GM18499 (cell line): ENCODE data around the gene CCDC88A.
"Not testable (repeated sequence)": the region's sequence is repeated elsewhere in the genome, so short reads cannot be mapped to it uniquely, and the experiment has no call there.

Experiments
- ATAC-seq: cut with Tn5 transposase; IDR thresholded peaks from one replicate; pipeline ENCODE4 v1.9.1; 2021; ENCODE audit warnings: moderate number of reproducible peaks; ENCODE audit not compliant: insufficient read depth, unreplicated experiment

Gene CCDC88A

DNA sequence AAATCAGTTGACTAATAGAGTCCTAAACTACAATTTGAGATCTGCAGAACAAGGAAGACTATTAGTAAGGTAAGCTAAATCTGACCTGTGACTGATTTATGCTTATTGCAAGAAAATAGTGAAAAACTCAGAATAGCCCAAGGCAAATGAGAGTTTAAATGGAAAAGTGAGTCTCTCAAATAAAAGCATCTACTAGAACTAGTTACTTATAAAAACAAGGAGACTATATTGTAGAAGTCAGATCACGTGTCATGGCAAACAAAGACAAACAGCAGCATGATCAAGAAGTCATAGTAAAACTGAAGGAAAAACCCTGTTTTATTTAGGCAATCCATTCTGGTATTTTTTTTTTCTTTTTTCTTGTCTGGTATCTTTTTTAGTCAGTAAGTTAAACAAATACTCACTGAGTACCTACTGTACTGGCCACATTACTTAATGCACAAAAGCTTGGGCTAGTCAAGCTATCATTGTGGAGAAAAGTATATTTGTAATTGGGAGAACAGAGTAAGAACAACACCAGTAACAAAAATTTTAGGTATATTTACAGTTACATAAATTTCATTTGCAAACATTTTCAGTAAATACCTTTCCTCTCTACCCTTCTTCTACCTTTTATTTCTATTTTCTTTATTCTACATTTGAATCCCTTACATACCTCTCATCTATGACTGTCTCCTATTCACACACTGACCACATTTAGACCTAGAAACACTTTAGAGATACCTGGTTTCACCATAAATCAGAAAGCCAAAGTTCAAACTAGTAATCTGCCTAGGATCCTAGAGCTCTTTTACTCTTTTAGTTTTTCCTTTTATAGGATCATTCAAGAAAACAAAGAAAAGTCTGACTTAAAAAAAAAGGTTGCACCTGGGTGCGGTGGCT, 23.7 kb downstream of the CCDC88A start:
- ATAC-seq: no peak

DNA sequence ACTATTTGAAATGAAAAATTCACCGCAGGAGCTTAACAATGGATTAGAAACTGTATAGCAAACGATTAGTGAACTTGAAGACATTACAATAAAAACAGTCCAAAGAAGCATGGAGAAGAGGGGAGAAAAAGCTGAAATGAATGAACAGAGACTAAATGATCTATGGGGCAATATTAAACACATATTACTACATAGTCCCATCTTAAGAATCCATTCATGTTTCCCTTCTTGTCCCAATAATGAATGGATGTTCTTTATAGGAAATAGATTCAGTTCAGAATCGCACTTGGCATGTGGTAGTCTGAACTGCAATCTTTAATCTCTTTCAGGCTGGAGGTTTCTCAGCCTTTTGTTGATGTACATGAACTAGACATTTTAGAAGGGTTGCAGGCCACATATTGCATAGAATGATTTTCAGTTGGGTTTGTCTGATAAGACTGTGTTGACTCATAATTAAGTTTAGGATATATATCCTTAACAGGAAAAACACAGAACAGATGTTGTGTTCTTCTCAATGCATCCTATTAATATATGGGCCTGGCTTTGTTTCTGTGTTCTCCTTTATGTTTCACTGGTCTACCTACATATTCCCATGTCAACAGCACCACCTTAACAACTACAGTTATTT, 27.9 kb downstream of the CCDC88A start:
- ATAC-seq: no peak

DNA sequence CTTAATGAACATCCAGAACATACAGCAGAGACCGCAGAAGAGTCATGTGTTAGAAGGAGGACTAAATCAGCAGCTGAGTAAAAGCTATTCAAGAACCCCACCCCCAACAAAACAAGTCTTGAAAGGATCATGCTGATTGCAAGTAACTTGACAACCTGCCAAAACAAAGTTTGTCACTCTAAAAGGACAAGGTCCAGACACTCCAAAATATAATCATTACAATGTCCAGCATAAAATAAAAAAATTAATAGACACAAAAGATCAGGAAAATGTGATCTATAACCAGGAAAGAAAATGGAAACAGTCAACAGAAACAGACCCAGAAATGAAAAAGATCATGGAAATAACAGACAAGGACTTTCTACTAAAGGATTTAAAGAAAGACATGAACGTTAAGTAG, 28.5 kb downstream of the CCDC88A start:
- ATAC-seq: no peak

DNA sequence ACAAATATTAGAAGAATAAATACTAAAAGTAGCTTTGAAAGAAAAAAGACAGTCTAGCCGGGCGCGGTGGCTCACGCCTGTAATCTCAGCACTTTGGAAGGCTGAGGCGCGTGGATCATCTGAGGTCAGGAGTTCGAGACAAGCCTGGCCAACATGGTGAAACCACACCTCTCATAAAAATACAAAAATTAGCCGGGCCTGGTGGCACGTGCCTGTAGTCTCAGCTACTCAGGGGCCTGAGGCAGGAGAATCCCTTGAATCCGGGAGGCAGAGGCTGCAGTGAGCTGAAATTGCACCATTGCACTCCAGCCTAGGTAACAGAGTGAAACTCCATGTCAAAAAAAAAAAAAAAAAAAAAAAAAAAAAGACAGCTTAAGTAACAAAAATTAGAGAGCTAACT, 34.1 kb downstream of the CCDC88A start:
- not testable (repeated sequence) for ATAC-seq

DNA sequence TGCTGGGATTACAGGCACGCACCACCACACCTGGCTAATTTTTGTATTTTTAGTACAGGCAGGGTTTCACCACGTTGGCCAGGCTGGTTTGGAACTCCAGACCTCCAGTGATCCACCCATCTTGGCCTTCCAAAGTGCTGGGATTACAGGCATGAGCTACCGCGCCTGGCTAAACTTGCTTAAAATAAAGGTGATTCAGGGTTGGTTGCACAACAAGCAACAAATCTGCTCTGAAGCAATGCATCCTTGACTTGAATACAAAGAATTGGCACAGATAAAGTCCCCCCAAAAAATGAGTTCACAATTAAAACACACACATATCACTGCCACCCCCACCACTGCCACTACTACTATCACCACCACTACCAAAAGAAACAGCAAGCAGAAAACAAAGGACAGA, 34.9 kb downstream of the CCDC88A start:
- no peak for ATAC-seq

GRCh38 chr2:55371376-55371775, 48.3 kb downstream of the CCDC88A start:
- no peak for ATAC-seq

DNA sequence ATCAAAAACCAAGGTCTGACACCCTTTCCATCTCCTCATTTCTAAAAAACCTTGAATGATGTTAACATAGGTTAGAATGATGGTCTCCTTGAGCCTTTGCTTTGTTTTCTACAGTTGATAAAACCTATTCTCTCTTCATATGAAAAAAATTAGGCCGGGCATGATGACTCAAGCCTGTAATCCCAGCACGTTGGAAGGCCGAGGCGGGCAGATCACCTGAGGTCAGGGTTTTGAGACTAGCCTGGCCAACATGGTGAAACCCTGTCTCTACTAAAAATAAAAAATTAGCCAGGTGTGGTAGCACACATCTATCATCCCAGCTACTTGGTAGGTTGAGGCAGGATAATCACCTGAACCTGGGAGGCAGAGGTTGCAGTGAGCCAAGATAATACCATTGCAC, 49.4 kb downstream of the CCDC88A start:
- ATAC-seq: no peak

DNA sequence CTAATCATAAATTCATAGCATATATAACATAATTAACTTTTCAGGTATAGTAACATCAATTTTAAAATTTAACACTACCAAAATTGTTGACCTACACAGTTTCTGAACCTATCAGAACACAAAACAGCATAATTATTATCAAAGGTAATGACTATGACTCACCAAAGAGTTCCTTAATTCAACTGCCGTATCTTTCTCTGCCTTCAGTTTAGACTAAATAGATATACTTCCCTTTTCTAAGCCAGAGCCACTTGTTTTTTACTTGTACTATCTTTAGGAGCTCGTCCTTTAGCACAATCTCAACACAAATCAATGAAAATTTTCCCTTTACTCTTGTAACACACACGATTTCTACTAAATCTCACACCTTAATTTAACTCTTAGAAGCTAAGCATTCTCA, 54.4 kb downstream of the CCDC88A start:
- ATAC-seq: no peak

DNA sequence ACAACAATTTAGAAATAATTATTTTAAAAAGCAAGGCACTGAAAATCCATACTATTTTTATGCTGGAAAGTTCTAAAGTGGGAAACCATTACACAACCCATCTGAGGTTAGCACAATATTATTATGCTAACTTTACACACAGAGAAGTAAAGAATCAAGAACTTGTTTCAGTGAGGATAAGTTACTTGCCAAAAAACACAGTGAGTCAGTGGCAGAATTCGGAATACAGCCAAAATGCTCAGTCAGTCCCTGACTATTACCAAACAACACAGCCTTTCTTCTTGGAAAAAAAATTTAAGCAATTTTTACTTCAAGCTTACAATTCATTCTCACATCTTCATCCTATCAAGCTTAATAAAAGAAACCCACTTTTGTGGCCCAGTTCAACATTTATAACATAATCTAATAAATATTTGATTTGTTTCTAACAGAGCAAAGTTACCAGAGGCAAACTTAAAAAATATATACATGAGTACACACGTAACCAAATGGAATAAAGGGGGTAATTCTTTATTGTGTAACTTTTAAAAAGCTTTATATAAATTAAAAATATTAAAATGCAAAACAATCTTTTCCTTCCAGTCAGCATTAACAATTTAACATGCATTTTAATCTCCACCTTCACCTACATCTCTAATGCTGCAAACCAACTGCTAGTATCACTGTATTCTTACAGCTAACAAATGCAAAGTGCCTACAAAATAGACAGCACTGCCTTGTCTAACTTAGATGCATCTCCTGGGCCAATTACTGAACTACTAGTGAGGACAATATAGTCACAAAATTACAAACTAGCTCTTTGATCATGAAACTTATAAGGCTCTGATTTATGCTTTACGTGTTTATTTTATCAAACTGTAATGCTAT, 55.2 kb downstream of the CCDC88A start:
- ATAC-seq: no peak

DNA sequence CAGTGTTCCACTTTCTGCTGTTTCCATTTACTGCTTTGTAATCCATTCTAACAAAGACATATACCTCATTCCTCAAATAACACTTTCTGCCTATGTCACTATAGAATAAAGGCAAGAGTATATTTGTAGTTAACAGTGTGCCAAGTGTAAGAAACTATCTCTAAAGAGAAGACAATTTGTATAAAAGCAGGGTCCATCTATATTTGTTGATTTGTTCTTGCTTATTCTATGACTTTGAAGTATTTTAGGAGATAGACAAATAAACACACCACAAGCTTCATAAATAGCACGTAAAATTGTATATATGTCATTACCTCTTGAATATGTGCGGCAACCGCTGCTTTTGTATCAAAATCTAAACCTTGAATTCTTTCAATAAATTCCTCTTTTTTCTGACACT, 56.0 kb downstream of the CCDC88A start:
- no peak for ATAC-seq

DNA sequence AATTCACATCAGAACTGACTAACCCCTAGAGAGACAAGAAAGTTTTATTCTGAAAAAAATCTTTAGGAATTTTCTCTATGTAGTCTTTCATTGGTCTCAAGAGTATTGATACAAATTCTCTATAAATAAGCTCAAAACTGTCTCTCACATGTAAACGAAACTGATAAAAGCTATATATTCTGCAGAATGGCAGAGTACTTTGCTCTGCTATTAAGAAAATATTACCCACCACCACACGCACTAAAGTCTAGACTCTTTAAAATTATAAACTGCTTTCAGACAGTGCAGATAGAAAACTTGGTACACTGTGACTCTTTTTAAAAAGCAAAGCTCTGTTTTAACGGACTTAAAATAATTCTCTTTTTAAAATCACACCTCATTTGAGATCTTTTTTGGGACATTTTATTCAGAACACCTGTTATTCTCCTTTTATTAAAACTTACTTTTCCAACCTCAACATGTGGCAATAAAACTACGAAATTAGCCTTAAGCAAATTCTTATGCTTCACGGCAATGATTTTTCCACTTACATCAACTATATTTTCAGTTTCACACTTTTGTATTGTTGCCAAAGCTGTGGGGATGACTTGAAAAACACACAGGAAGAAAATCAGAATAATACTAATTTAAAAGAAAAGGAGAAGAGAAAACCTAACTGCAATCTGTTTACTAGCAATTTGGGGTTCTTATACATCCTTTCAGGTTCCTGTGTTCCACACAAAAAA, 58.0 kb downstream of the CCDC88A start:
- no peak for ATAC-seq

DNA sequence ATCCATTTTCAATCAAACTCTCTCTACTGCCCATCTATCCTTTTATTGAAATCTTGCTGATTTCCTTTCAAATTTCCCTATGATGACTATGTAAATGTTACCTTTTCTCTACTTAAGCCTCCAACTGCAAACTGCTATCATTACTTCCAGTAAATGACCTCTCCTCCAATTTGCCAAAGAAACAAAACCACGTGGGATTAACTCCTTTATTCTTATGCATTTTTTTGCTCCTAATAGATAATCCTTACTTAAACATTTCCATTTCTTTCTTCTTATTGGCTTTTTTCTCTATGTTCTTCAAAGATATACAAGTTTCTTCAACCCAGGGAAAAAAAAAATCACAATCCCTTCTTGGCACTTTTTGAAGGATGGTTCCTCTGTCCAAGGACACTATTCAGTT, 61.2 kb downstream of the CCDC88A start:
- no peak for ATAC-seq

- ATAC-seq: no peak
These were observed 61.7 kb downstream of the CCDC88A start for GRCh38 chr2:55357927-55358326.

DNA sequence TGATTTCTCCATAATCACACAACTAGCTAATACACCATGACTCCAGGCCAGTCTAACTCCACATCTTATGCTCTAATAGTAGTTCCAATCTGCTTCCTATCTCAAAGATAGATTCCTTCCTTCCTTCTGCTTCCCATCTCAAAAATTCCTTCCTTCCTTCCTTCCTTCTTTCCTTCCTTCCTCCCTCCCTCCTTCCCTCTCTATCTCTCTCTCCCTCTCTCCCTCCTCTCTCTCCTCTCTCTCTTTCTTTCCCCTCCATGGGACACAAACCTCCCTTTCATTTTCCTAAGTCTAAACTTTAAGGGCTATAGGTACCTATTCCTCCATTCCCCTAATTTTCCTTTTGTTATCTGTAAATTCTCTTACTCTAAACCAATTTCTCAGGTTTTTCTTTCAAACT, 62.5 kb downstream of the CCDC88A start:
- ATAC-seq: no peak

GRCh38 chr2:55356136-55356535, 63.5 kb downstream of the CCDC88A start:
- not testable (repeated sequence) for ATAC-seq

GRCh38 chr2:55355451-55355850, 64.2 kb downstream of the CCDC88A start:
- no peak for ATAC-seq

GRCh38 chr2:55351672-55352071, 68.0 kb downstream of the CCDC88A start:
- no peak for ATAC-seq

GRCh38 chr2:55345064-55345463, 74.6 kb downstream of the CCDC88A start:
- no peak for ATAC-seq

DNA sequence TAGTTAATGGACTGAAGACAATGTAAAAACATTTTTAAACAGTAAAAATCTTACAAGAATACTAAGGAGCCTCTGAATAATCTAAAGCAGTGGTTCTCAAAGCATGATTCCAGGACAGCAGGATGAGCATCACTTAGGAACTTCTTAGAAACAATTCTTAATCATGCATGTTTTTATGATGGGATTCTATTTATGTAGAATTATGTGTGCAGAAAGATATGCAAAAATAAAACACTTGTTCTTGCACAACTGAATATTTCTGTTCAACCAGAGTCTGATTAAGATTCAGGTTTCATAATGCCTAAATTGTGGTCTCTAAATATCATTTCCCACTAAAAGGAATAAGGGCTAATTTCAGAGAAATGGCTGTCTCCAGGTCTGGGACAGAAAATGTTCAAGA, 81.4 kb downstream of the CCDC88A start:
- no peak for ATAC-seq

GRCh38 chr2:55334728-55335127, 84.9 kb downstream of the CCDC88A start:
- ATAC-seq: no peak
